ENCODE measurements around the gene ADAP1.
A peak's percentile ranks its signal among the peaks of the same experiment; 100 is the strongest.
"Not testable (repeated sequence)": the region's sequence is repeated elsewhere in the genome, so short reads cannot be mapped to it uniquely, and the experiment has no call there.

Gene ADAP1

DNA sequence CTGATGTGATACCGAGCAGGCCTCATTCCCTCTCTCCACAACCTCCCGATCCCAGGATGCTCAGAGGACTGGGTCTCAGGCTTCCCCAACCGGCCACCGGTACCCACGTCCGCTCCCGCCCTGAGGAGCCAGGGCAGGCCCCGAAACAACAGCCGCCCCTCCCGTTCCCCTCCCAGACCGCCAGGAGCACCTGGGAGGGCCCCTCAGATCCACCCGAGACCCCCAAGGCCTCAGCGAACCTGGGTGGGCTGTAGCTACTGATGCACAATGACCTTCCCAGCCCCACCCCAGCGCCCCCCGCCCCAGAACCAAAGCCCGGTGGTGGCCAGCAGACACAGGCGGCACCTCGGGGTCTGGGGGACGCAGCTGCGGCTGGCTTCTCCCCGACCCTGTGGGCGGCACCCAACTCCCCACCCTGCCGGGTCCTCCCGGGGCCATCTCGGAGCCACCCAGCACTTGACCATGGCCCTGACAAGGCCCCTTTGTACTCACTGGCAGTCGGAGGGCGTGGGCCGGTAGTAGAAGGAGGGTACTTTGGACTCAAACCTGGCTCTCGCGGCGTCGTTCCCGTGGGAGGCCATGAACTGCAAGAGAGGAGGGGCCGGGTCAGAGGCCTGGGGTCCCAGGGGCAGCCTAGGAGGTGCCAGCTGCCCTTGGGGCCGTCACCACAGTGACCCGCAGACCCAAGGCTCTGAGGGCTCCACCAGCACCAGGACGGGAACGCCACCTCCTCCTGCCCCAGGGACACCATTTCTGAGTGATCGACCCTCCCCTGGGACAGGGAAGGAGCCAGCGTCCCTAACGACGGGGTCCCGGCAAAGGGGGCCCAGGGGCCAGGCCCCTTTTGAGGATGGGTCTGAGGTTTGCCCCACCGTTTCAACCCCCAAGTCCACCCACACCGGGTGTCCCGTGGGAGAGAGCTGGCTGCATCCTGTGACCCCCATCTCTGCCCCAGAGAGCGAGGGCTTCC is 28.1 kb downstream of the ADAP1 start:
- Histone ChIP-seq H3K27me3 (ENCODE audit: insufficient read depth, poor library complexity, severe bottlenecking) (no peaks in the 10 kb centered on the region), H3K4me3 (replicated peaks; ENCODE audit: insufficient read depth, low read length) (no peak overlapping the region)

DNA sequence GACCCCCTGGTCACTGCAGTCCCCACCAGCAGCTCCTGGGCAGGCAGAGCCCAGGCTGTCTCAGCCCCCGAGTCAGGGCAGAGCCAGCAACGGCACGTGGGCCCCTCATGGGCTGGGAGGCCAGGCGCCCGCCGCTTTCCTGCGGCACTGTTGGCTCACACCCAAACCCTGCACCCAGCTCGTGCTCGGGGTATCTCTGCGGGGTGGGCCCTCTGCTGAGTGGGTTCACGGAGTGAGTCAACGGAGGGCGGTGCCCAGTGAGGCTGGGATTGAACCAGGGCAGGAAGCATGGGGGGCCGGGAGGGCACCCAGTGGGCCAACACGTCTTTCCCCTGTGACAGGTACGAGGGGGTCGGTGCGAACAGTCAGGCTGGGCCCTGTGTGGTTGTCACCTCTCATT is 28.9 kb downstream of the ADAP1 start:
- no peak overlapping the region for H3K4me3 ChIP-seq (replicated peaks; ENCODE audit: insufficient read depth, low read length)
- no peak for DNase-seq (ENCODE audit: low read depth in 1 of 2, low spot score in 1 of 2)
- no peaks in the 10 kb centered on the region for H3K27me3 ChIP-seq (ENCODE audit: insufficient read depth, poor library complexity, severe bottlenecking)
- TF ChIP-seq, protein P1, sequence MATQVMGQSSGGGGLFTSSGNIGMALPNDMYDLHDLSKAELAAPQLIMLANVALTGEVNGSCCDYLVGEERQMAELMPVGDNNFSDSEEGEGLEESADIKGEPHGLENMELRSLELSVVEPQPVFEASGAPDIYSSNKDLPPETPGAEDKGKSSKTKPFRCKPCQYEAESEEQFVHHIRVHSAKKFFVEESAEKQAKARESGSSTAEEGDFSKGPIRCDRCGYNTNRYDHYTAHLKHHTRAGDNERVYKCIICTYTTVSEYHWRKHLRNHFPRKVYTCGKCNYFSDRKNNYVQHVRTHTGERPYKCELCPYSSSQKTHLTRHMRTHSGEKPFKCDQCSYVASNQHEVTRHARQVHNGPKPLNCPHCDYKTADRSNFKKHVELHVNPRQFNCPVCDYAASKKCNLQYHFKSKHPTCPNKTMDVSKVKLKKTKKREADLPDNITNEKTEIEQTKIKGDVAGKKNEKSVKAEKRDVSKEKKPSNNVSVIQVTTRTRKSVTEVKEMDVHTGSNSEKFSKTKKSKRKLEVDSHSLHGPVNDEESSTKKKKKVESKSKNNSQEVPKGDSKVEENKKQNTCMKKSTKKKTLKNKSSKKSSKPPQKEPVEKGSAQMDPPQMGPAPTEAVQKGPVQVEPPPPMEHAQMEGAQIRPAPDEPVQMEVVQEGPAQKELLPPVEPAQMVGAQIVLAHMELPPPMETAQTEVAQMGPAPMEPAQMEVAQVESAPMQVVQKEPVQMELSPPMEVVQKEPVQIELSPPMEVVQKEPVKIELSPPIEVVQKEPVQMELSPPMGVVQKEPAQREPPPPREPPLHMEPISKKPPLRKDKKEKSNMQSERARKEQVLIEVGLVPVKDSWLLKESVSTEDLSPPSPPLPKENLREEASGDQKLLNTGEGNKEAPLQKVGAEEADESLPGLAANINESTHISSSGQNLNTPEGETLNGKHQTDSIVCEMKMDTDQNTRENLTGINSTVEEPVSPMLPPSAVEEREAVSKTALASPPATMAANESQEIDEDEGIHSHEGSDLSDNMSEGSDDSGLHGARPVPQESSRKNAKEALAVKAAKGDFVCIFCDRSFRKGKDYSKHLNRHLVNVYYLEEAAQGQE (IDR thresholded peaks at IDR 0.05; ENCODE audit: insufficient replicate concordance, low read depth) = no peak
- TF ChIP-seq POLR2AphosphoS5 (IDR thresholded peaks at IDR 0.05; ENCODE audit: low read depth) (no peak), SPI1 (IDR thresholded peaks at IDR 0.05; ENCODE audit: borderline replicate concordance, low read depth) (no peak), GABPA (IDR thresholded peaks at IDR 0.05; ENCODE audit: low read depth) (no peak)
- TF ChIP-seq, protein P2, sequence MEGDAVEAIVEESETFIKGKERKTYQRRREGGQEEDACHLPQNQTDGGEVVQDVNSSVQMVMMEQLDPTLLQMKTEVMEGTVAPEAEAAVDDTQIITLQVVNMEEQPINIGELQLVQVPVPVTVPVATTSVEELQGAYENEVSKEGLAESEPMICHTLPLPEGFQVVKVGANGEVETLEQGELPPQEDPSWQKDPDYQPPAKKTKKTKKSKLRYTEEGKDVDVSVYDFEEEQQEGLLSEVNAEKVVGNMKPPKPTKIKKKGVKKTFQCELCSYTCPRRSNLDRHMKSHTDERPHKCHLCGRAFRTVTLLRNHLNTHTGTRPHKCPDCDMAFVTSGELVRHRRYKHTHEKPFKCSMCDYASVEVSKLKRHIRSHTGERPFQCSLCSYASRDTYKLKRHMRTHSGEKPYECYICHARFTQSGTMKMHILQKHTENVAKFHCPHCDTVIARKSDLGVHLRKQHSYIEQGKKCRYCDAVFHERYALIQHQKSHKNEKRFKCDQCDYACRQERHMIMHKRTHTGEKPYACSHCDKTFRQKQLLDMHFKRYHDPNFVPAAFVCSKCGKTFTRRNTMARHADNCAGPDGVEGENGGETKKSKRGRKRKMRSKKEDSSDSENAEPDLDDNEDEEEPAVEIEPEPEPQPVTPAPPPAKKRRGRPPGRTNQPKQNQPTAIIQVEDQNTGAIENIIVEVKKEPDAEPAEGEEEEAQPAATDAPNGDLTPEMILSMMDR (IDR thresholded peaks at IDR 0.05; ENCODE audit: insufficient read depth, low read length) = no peak
- H3K27ac ChIP-seq (replicated peaks) = peak overlapping the region; percentile 36; the same call in 1 of the 2 replicates

More for the DNA sequence above, 28.1 kb downstream of the ADAP1 start:
- DNase-seq (ENCODE audit: low read depth in 1 of 2, low spot score in 1 of 2) = no peak
- TF ChIP-seq GABPA (IDR thresholded peaks at IDR 0.05; ENCODE audit: low read depth) = no peak
- TF ChIP-seq, protein P1 (IDR thresholded peaks at IDR 0.05; ENCODE audit: insufficient replicate concordance, low read depth) = no peak
- H3K27ac ChIP-seq (replicated peaks) = peak overlapping the region; percentile 36

DNA sequence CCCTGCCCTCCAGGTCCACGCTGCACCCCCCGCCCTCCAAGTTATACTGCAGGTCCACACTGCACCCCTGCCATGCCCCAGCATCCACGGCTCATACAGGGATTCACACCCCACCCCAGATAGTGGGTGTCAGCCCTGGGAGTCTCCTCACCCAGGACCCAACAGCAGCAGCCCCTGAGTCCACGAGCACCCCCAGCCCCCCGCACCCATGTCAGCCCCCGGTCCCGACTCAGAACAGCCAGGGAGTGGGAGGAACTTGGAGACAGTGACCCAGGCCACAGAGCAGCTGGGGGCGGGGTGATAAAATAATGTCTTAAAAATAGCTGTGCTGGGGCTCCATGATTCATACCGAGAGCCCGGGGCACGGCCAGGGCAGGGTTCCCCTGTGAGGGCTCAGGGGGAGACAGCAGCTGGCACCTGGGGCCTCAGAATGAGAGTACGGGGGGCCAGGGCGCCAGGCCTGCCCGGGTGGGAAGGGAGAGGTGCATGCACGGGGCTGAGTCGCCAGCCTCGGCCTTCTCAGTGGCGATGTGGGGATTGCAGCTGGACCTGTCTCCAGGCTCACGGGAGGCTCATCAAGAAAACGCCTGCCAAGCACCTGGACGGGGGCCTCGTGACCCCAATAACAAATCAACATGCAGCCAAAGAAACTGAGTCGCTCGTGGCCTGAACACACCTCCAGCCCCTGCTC is 29.8 kb downstream of the ADAP1 start:
- peak in 1 of 2 experiments; percentile 47 for DNase-seq (ENCODE audit: low read depth in 1 of 2, low spot score in 1 of 2)
- no peaks in the 10 kb centered on the region for H3K27me3 ChIP-seq (ENCODE audit: insufficient read depth, poor library complexity, severe bottlenecking)
- peak overlapping the region; percentile 37 for H3K27ac ChIP-seq (replicated peaks)
- TF ChIP-seq, protein P1 (IDR thresholded peaks at IDR 0.05; ENCODE audit: insufficient replicate concordance, low read depth) = no peak
- H3K4me3 ChIP-seq (replicated peaks; ENCODE audit: insufficient read depth, low read length) = peak overlapping the region; percentile 8; the same call in 1 of the 2 replicates

DNA sequence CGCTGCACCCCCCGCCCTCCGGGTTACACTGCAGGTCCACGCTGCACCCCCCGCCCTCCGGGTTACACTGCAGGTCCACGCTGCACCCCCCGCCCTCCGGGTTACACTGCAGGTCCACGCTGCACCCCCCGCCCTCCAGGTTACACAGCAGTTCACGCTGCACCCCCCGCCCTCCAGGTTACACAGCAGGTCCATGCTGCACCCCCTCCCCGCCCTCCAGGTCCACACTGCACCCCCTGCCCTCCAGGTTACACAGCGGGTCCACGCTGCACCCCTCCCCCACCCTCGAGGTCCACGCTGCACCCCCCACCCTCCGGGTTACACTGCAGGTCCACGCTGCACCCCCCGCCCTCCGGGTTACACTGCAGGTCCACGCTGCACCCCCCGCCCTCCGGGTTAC is 30.4 kb downstream of the ADAP1 start:
- not testable (repeated sequence) for H3K27me3 ChIP-seq (ENCODE audit: insufficient read depth, poor library complexity, severe bottlenecking); H3K4me3 ChIP-seq (replicated peaks; ENCODE audit: insufficient read depth, low read length); DNase-seq (ENCODE audit: low read depth in 1 of 2, low spot score in 1 of 2)
- H3K27ac ChIP-seq (replicated peaks) = peak overlapping the region; percentile 80
